IPS-11a (cell line): ENCODE measurements around the gene CAMK1D.

Experiments
- H3K4me3 ChIP-seq: one replicate; pipeline ENCODE4 v1.5.1; 2013; ENCODE audit warnings: low read depth, low read length, control low read depth

The CAMK1D gene

DNA sequence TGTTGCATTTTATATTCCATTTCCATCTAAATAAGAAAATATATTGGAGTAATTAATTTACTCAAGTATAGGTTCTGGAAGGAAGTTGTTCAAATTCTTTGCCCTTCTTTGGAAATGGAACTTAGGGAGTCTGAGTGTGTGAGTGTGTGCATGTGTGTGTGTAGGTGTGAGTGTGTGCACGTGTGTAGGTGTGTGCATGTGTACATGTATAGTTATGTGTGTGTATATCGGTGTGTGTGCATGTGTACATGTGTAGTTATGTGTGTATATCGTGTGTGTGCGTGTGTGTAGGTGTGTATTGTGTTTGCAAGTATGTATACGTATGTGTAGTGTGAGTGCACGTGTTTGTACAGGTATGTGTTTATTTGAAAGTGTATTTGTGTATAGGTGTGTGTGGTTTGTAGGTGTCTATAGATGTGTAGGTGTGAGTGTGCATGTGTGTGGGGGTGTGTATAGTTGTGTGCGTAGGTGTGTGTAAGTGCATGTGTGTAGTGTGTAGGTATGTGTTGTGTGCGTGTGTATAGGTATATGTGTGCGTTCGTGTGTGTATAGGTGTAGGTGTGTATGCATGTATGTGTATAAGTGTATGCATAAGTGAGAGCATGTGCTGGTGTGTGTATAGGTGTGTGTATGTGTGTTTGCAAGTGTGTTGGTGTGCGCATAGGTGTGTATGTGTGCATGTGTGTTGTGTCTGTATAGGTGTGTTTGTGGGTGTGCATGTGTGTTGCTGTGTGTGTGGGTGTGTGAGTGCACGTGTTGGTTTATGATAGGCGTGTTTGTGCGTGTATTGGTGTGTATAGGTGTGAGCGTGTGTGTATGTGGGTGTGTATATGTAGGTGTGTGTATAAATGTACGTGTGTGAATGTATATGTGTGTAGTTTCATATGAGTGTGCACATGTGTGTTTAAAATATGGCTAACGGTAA, 266.2 kb downstream of the CAMK1D start:
- H3K4me3 ChIP-seq, result no peak overlapping the region

DNA sequence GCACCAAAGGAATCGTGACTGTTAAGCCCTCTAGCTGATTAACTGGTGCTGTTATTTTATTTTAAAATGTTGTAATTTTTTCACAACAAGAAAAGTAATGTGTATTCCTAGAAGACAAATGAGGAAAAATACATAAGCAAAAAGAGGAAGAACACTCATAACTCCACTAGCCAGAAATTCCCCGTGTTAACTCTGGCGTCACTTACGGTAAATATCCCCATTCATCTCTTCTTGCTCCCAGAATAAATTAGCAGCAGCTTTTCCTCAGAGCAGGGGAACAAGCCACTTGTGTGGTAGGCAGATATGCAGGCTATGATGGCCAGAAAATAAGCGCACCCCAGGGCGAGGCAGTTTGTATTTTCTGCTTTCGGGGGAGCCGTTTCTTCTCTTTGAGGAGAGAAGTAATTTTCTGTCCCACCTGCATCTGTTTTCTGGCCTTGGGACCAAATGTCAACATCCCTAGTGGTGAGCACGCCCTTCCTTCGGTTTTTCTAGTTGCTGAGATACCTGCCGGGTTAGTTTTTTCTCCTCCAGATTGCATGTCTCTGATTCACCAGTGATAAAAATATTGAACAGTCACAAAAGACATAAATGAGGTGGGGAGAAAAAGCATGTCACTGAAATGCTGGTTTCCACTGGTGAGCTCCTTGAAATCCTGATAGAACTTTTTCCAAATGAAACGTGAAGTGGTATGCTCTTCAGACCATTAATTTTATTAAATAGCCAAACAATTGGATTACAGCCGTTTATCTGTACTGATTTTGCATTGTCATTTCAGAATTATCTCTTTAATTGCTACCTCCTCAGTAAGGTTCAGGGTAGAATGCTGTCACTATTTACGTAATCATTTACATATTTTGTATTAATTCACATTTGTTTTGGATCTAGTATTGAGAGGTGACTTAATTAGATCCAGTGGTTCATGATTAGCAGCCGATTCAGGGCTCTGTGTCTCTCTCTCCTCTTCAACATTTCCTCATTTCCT, 268.1 kb downstream of the CAMK1D start:
- no peak overlapping the region for H3K4me3 ChIP-seq

DNA sequence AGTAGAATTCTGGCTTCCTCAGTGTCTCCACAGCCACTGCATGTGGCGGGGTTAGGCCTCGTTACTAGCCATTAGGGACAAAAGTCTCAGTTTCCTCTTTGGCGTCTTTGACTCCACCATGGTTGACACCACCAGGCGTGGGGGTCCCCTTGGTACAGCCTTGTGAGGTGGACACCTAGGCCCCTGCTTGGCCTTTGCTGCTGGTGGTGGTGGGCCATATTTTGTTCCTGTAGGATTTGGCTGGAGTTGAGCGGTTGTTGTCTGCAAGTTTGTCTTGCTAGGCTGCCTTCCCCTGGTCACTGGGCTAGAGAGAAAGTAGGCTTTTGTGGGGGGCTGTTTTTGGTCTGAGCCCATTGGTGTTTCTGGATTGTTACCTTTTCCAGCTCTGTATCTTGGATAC, 272.7 kb downstream of the CAMK1D start:
- no peak overlapping the region for H3K4me3 ChIP-seq

DNA sequence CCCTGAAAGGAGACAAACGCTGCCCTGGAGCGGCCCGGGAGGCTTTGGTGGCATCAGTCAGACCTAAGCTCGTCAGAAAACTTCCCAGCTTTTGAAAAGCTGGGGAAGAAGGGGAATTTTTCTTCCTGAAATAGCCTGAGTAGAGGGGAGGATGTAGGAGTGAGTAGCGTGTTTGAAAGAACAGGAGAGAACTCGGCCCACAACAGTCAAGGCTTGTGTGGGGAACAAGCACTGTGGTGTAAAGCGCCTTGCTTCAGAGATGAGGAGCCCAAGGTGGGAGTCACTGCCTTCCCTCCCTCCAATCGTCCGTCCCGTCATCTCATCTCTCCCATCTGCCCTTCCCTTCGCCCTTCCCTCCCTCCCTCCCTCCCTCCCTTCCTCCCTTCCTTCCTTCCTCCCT, 273.3 kb downstream of the CAMK1D start:
- no peak overlapping the region for H3K4me3 ChIP-seq

DNA sequence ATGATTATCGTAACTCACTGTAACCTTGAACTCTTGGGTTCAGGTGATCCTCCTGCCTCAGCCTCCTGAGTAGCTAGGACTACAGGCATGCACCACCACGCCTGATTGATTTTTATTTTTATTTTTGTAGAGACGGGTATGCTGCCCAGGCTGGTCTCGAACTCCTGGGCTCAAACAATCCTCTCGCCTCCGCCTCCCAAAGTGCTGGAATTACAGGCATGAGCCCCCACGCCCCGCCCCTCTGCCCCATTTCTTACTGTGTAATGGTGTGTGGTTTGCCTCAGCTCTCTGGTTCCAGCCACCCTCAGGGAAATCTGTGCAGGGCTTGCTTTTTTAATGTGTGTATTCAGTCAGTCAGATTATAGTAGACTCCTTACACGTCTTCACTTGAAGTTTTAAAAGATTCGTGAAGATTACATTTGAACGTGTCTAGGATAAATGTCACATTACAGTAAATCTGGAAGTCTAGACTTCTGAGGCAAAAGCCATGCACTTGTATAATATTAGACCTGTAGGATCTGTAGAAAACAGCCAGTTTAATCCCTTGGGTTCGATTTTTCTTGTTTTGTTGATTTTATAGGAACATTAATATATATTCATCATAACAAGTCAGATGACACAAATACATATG, 276.2 kb downstream of the CAMK1D start:
- H3K4me3 ChIP-seq, result no peak overlapping the region

DNA sequence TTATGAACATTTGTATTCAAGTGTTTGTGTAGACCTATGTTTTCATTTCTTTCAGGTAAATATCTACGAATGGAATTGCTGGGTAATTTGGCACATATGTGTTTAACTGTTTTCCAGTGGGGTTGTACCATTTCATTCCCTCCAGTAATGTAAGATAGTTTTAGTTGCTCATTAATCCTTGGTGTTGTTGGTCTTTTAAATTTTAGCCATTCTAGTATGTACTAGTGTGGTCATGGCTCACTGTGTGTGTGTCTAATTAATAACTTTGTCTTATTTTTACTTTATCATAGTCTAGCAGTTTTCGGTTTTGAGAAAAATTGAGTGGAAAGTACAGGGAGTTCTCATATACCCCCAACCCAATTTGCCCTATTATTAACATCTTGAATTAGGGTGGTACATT, 278.8 kb downstream of the CAMK1D start:
- H3K4me3 ChIP-seq, result no peak overlapping the region

DNA sequence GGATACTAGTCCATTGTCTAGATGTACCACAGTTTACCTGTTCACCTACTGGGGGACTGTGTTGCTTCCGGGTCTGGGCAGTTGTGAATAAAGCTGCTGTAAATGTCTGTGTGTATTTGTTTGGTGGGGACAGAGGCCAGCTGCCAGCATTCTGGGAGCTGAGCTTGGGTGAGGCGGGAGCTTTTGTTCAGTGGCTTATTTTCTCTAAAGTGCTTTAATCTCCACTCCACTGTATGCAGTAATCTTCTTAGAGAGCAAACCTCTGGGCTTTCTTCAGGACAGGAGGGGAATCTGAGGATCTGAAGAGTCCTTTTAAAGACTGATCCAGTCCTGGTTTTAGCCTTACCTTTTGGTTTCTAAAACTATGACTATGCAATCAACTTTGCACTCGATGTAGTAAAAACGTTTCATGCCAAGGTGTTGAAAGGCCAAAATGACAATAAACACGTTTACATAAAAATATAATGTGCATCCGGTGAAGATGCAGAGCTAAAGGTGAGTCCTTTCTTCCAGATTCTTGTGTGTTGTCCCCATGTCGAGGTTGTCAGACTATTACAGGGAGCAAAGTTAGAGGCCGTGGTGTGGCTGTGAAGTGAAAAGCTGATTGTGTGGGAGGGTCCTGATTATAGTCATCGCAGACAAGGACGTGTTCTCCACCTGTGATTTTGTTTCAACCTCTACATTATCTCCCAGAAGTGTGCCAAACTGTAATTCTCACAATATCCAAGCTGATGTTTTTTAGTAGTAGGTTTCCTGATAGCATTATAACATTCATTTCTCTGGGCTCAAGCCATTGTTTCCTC, 279.8 kb downstream of the CAMK1D start:
- no peak overlapping the region for H3K4me3 ChIP-seq

DNA sequence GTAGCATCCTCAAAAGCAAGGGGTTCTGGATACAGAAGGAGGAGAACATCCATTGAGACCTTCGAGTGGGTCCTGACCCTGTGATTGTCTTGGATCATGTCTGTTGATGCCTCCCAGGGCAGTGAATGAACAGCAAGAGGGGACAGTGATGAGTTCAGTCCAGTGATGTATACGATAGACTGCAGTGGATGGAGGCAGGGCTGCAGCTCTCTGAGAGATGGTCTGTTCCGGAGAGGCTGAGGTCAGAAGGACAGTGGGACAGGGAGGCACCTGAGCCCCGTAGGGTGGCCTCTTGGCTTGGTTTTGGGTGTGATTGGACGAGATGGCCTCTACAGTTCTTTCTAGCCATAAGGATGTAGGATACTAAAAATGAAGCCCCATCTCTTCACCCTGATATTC, 280.4 kb downstream of the CAMK1D start:
- no peak overlapping the region for H3K4me3 ChIP-seq

DNA sequence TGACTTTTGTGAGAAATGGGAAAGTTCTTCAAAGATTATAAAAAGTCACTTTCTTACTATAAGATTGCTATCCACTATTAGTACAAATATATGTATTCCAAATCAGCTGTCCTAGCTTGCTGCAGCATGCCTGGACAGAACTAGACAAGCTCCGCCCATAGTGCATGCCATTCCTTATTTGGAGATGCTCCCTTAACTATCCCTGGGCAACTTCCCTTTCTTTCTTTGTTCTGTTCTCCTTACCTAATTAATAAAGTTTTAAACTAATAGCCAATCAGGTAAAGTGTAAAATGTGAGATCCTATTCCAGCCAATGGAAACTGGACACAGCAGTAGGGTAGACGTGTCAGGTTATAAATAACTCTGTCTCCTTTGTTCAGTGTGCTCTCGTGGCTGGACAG, 281.9 kb downstream of the CAMK1D start:
- no peak overlapping the region for H3K4me3 ChIP-seq

DNA sequence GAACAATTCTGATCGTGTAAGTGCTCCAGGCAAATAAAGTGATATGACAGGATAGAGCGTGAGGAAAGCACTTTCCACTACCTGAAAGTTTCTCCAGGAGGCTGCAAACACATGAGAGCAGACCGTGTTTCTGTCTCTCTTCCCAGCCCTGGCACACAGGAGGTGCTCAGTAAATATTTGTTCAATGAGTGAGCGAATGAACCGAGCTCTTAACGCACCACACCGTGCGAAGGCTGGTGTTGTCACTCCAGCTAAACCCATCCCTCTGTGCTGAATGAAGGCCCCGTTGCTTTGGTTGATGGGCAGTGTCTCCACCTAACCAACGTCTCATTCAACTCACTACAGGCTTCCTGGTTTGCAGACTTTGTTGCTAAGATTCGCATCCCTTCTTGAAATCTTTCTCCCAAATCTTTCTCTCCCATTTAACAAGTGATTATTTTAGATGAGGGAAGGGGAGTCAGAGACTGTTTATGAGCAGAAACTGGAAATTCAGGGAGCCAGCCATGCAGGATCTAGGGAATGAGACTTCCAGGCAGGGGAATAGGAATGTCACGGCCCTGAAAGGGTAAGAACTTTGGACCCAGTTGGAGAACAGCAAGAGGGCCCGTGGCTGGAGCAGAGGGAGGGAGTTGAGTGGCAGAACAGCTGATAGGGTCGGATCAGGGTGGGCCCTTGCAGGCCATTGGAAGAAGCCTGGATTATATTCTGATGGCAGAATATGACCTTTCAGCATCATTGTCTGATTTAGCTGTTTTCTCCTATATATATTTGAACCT, 282.6 kb downstream of the CAMK1D start:
- H3K4me3 ChIP-seq, result no peak overlapping the region

DNA sequence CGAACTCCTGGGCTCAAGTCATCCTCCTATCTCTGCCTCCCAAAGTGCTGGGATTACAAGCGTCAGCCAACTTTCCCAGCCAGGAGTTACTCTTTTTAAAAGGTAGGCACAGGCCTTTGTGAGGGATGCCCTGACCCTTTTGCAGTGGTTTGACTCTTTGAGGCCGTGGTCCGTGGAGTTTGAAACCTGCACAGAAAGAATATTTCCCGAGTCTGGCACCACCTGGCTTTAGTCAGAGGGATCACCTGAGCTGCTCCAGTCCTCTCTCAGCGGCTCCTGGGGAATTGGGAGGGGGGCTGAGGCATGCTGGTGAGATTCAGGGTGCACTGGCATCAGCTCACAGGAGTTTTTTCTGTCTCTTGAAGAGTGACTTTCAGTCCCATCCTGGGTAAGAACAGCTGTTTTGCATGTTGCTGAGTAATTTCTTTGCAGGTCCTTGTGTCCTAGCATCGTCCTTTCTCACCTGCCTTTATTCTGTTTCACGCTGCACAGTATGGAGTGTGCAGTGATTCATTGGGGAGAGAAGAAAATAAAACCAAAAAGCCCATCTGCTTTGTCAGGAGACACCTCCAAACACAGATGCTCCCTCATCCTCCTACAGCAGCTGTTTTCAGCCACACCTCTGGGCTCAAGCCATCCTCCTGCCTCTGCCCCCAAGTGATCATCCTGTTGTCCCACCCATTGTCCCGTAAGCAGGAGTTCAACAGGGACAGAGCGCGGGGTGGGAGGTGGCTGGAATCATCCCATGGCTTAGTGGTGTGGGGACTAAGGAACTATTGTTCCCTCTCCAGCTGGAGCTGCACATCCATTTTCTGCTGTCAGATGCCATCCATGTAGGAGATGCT, 284.7 kb downstream of the CAMK1D start:
- H3K4me3 ChIP-seq, result no peak overlapping the region

DNA sequence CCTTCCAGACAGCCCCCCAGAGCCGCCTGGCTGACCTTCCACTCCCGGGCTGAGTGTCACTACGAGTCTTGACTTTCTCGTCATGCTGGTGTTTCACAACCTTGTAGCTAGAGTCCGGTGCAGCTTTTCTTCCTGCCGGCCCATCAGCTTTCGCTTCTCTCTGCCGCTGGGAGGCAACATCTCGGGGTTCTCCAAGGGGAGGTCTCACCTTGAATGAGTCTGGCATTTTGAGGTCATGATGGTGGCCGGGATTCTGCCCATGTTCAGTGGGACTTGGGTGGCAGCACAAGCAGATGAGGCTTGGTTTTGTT, 285.2 kb downstream of the CAMK1D start:
- no peak overlapping the region for H3K4me3 ChIP-seq

DNA sequence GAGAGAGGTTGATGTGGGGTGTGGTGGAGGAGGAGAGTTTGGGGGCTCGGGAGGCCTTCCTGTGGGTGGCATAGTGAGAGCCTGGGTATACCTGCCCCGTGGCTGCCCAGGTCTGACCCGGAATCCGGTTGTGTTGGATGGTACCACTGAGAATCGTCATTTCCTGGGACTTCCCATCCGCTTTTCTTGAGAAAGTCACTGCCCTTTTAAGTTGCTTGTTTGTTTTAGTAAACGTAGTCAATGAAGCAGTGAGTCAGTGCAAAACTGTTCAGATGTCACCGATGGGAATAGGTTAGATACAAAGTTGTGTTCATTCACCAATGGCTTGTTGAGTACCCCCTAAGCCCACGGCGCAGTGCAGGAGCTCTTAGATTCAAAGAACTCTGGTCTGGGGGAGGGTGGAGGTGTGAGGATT, 285.8 kb downstream of the CAMK1D start:
- H3K4me3 ChIP-seq, result no peak overlapping the region

DNA sequence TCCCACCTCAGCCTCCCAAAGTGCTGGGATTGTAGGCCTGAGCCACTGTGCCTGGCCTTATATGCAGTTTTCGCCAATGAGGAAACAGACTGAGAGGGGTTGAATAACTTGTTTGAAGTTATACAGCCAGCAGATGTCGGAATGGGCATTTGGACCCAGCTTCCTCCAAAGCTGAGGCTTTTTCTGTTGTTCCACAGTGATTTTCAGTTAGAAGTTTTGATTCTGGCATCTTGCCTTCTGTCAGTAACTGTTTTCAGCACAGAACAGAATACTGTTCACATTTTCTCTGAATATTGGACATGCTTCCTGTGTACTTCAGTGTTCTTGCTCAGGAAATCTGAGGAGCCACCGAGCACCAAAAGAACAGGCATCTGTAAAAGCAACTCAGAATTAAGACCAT, 287.2 kb downstream of the CAMK1D start:
- H3K4me3 ChIP-seq, result no peak overlapping the region

DNA sequence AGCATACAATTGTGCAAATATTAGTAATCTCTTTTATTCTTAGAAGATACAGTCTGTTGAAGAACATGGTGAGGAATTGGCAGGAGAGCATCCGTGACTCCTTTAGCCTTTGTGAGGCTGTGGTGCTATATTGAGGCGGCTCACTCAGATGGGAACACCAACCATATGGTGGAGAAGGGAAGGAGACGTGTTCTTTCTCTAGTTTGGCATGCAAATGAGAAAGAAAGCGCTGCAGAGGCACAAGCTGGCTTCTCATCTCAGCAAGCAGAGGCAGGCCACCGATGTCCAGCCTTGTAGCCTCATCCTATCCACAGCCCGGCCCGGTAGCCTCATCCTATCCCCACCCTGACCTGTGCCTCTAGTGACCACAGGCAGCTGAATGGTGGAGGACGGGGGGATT, 288.3 kb downstream of the CAMK1D start:
- no peak overlapping the region for H3K4me3 ChIP-seq

DNA sequence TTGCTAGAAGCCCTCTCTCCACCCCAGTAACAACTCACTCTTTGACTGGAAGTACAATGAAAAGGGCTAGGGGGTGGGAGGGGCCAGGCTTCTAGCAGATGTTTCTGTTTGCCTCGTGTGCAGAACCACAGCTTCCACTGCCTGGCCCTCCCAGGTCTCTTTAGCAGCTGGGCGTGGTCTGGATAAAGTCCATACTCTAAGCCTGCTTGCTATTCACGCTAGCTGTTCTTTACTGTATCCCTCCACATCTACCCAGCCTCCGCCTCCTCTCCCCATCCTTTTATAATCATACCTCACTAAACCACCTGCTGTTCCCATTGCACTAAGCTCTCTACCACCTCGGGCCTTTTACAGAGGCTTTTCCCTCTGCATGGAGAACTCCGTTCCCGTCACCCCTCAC, 288.8 kb downstream of the CAMK1D start:
- no peak overlapping the region for H3K4me3 ChIP-seq

DNA sequence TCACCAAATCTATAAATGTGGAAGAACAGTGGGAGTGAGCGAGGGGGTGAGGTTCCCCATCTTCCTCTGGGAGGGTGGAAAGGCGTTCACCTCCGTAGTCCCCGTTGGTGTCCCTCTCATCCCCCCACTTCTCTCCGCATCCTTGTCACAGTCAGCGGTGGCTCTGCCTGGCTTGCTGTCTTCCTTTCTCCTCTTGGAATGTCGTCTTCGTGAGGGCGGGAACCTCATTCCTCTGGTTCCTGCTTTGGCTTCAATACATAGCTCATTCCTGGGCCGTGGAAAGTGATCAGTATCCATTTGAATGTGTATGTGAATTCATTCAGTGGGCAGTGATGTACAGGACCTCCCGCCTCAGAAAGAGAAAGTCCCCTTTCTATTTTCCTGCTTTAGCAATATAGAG, 289.4 kb downstream of the CAMK1D start:
- no peak overlapping the region for H3K4me3 ChIP-seq

DNA sequence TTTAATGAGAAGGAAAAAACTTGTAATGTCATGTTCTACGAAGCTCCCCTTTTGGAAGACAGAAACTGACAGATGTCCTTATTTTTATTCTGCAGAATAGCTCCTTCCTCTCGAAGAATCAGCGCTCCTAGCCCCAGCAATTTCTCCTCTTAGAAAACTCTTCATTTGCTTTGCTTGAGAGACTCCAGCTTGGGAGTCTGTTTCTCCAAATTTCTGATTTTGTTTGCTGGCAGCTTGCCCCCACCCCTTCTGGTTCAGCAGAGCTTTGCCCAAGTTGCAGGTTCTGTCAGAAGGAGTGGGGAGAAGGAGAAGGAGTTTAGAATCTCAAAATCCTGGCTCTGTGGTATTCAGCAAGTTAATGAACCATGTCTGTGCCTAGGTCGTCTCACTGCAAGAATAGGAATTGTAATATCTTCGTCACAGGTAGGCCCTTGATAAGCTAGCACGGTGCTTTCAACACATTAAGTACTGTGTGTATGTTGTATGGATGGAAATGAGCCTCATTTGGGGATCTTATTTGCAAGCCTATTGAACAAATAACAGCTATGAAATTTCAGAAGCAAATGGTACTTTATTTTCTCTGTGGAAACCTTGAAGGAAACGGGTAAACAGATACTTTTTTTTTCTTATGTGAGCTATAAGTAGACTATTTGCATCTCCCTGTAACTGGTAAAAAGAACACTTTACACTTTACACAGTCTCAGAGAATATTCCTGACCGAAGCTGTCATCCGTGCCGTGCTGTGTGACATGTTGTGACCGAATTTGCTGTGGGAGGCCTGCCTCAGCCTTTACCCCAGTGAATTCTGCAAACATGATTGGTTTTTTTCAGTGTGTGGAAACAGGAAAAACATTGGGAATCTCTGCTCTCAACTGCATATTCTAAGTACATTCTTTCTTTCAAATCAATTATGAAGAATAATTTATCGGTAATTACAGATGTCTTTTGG, 290.9 kb downstream of the CAMK1D start:
- H3K4me3 ChIP-seq, result no peak overlapping the region
